HEK293 (cell line): ENCODE data around the gene LAMB4.

Experiments
- CTCF ChIA-PET: fragments of 350-600 bp; formaldehyde crosslinking; extraction: SDS; loops from one replicate; lab custom pipeline; 2021; ENCODE audit warnings: antibody characterized with exemption; lab: Yijun Ruan, JAX
- POLR2A ChIA-PET: fragments of 300-600 bp; formaldehyde crosslinking; extraction: SDS; loops from one replicate; lab custom pipeline; 2020; ENCODE audit warnings: antibody characterized with exemption, inconsistent platforms; lab: Yijun Ruan, JAX
- H3K27ac ChIP-seq: fragments of 200-500 bp; sonication (Bioruptor generic); 2 replicates; pipeline ENCODE4 v1.5.1; 2014; ENCODE audit warnings: low read depth, low read length, control low read depth, inconsistent platforms; ENCODE audit errors: extremely low read depth
- H3K36me3 ChIP-seq, 2 experiments: fragments of 200-500 bp in 1 of 2; sonication (Bioruptor generic) in 1 of 2; 1 replicate in 1 of 2; 2 replicates in 1 of 2; pipeline ENCODE4 v1.5.1; 2014 to 2017; ENCODE audit warnings: inconsistent platforms in 2 of 2, low read length in 2 of 2; ENCODE audit not compliant: control insufficient read depth in 2 of 2, insufficient read depth in 1 of 2
- H3K4me1 ChIP-seq: fragments of 200-500 bp; sonication (Bioruptor generic); 2 replicates; pipeline ENCODE4 v1.5.1; 2014; ENCODE audit warnings: mild to moderate bottlenecking, low read length, inconsistent platforms; ENCODE audit not compliant: control insufficient read depth, insufficient read depth
- H3K4me3 ChIP-seq: 2 replicates; pipeline ENCODE4 v1.5.1; 2011; ENCODE audit warnings: low read depth, mild to moderate bottlenecking, control low read depth, low read length, moderate library complexity
- H3K9me3 ChIP-seq: fragments of 200-500 bp; sonication (Bioruptor generic); 2 replicates; pipeline ENCODE4 v1.5.1; 2014; ENCODE audit warnings: low read depth, low read length, inconsistent platforms; ENCODE audit not compliant: control insufficient read depth, insufficient read depth
- EGR2 ChIP-seq: fragments of 450-650 bp; formaldehyde crosslinking; IDR thresholded peaks from 2 replicates; pipeline ENCODE4 v1.5.1; 2016; ENCODE audit warnings: low read depth, missing biosample characterization, missing genetic modification characterization
- GFI1B ChIP-seq: fragments of 450-650 bp; formaldehyde crosslinking; IDR thresholded peaks from 2 replicates; pipeline ENCODE4 v1.5.1; 2016; ENCODE audit warnings: missing biosample characterization, missing genetic modification characterization
- GLIS1 ChIP-seq: fragments of 450-650 bp; formaldehyde crosslinking; IDR thresholded peaks from 2 replicates; pipeline ENCODE4 v1.5.1; 2016; ENCODE audit warnings: missing biosample characterization, missing genetic modification characterization
- KLF10 ChIP-seq: fragments of 450-650 bp; IDR thresholded peaks from 2 replicates; pipeline ENCODE4 v1.5.1; 2018; ENCODE audit warnings: missing biosample characterization, mild to moderate bottlenecking, missing genetic modification characterization
- KLF16 ChIP-seq: fragments of 450-650 bp; formaldehyde crosslinking; IDR thresholded peaks from 2 replicates; pipeline ENCODE4 v1.5.1; 2017; ENCODE audit warnings: missing biosample characterization, missing genetic modification characterization
- OSR2 ChIP-seq: fragments of 450-650 bp; formaldehyde crosslinking; IDR thresholded peaks from 2 replicates; pipeline ENCODE4 v1.5.1; 2016; ENCODE audit warnings: missing biosample characterization, missing genetic modification characterization
- PRDM4 ChIP-seq: fragments of 450-650 bp; formaldehyde crosslinking; IDR thresholded peaks from 2 replicates; pipeline ENCODE4 v1.5.1; 2017; ENCODE audit warnings: missing biosample characterization, missing genetic modification characterization
- SCRT2 ChIP-seq: fragments of 450-650 bp; formaldehyde crosslinking; IDR thresholded peaks from 2 replicates; pipeline ENCODE4 v1.5.1; 2016; ENCODE audit warnings: missing biosample characterization, missing genetic modification characterization
- SP3 ChIP-seq: fragments of 450-650 bp; formaldehyde crosslinking; IDR thresholded peaks from 2 replicates; pipeline ENCODE4 v1.5.1; 2016; ENCODE audit warnings: missing biosample characterization, missing genetic modification characterization
- ZBTB49 ChIP-seq: fragments of 450-650 bp; formaldehyde crosslinking; IDR thresholded peaks from 2 replicates; pipeline ENCODE4 v1.5.1; 2016; ENCODE audit warnings: missing biosample characterization, missing genetic modification characterization, low read depth
- ZBTB8A ChIP-seq: fragments of 450-650 bp; formaldehyde crosslinking; IDR thresholded peaks from 2 replicates; pipeline ENCODE4 v1.5.1; 2016; ENCODE audit warnings: missing biosample characterization, missing genetic modification characterization
- ZNF112 ChIP-seq: fragments of 450-650 bp; formaldehyde crosslinking; IDR thresholded peaks from 2 replicates; pipeline ENCODE4 v1.5.0; 2017; ENCODE audit warnings: missing biosample characterization, missing genetic modification characterization
- ZNF169 ChIP-seq: fragments of 450-650 bp; formaldehyde crosslinking; IDR thresholded peaks from 2 replicates; pipeline ENCODE4 v1.5.1; 2016; ENCODE audit warnings: missing biosample characterization, missing genetic modification characterization
- ZNF600 ChIP-seq: fragments of 450-650 bp; formaldehyde crosslinking; IDR thresholded peaks from 2 replicates; pipeline ENCODE4 v1.5.1; 2016; ENCODE audit warnings: missing biosample characterization, missing genetic modification characterization
- ZNF843 ChIP-seq: fragments of 450-650 bp; formaldehyde crosslinking; IDR thresholded peaks from 2 replicates; pipeline ENCODE4 v1.5.1; 2016; ENCODE audit warnings: missing biosample characterization, missing genetic modification characterization
- ZSCAN30 ChIP-seq: fragments of 450-650 bp; IDR thresholded peaks from 2 replicates; pipeline ENCODE4 v1.5.1; 2018; ENCODE audit warnings: missing biosample characterization, mild to moderate bottlenecking, missing genetic modification characterization, moderate library complexity
- TF ChIP-seq, protein P1 (sequence below): fragments of 450-650 bp; formaldehyde crosslinking; IDR thresholded peaks from 2 replicates; pipeline ENCODE4 v1.5.1; 2016; ENCODE audit warnings: missing biosample characterization, missing genetic modification characterization
- TF ChIP-seq, protein P2 (sequence below): fragments of 450-650 bp; formaldehyde crosslinking; IDR thresholded peaks from 2 replicates; pipeline ENCODE4 v1.5.1; 2017; ENCODE audit warnings: missing biosample characterization, missing genetic modification characterization
- TF ChIP-seq, protein P3 (sequence below): fragments of 450-650 bp; formaldehyde crosslinking; IDR thresholded peaks from 2 replicates; pipeline ENCODE4 v1.5.1; 2016; ENCODE audit warnings: missing biosample characterization, missing genetic modification characterization

LAMB4 gene

DNA sequence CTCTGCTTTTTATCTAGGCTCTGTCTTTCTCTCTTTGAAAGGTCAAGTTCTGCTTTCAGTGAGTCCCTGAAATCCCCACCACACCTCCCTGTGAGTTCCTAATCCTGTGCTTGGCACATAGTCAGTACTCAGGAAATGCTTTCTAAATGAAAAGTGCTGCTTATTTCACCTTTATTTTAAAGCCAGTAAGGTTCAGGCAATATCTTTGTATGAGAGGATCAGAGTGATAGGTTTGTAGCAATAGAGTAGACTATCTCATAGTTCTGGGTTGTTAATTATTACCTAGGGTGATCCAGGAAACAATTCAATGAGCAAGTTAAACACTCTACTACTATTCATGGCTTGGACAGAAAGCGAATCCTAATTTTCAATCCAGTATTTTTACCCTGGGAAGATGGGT is 119.8 kb downstream of the LAMB4 start:
- Histone ChIP-seq H3K4me1 (peaks cover 21% of the 10 kb centered on the region), H3K4me3 (no peak overlapping the region), H3K36me3 (no peaks in the 10 kb centered on the region), H3K9me3 (no peaks in the 10 kb centered on the region), H3K27ac (no peak overlapping the region)
- ChIA-PET POLR2A (interaction anchor here (0.7 kb wide), 1 partner anchor 27 kb away, joined by 3 read pairs; no protein-coding TSS in a partner anchor), CTCF (interaction anchor here (0.5 to 0.7 kb wide), 2 partner anchors 19 to 220 kb away, joined by 3 read pairs; no protein-coding TSS in a partner anchor)
- TF ChIP-seq, protein P1, sequence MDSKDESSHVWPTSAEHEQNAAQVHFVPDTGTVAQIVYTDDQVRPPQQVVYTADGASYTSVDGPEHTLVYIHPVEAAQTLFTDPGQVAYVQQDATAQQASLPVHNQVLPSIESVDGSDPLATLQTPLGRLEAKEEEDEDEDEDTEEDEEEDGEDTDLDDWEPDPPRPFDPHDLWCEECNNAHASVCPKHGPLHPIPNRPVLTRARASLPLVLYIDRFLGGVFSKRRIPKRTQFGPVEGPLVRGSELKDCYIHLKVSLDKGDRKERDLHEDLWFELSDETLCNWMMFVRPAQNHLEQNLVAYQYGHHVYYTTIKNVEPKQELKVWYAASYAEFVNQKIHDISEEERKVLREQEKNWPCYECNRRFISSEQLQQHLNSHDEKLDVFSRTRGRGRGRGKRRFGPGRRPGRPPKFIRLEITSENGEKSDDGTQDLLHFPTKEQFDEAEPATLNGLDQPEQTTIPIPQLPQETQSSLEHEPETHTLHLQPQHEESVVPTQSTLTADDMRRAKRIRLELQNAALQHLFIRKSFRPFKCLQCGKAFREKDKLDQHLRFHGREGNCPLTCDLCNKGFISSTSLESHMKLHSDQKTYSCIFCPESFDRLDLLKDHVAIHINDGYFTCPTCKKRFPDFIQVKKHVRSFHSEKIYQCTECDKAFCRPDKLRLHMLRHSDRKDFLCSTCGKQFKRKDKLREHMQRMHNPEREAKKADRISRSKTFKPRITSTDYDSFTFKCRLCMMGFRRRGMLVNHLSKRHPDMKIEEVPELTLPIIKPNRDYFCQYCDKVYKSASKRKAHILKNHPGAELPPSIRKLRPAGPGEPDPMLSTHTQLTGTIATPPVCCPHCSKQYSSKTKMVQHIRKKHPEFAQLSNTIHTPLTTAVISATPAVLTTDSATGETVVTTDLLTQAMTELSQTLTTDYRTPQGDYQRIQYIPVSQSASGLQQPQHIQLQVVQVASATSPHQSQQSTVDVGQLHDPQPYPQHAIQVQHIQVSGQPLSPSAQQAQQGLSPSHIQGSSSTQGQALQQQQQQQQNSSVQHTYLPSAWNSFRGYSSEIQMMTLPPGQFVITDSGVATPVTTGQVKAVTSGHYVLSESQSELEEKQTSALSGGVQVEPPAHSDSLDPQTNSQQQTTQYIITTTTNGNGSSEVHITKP = peak; percentile 55
- 0 out of 2 replicates have a peak, but pooled peaks have one; percentile 6 for TF ChIP-seq ZSCAN30
- TF ChIP-seq ZNF169 = no peak
- TF ChIP-seq ZBTB49 (tag by site-specific recombination) = no peak
- TF ChIP-seq SCRT2 (tag by site-specific recombination) = no peak
- no peak for TF ChIP-seq ZNF112 (tag by site-specific recombination)

- Histone ChIP-seq H3K36me3 (no peaks in the 10 kb centered on the region), H3K27ac (no peak overlapping the region), H3K4me1 (peaks cover 20% of the 10 kb centered on the region), H3K4me3 (no peak overlapping the region), H3K9me3 (no peaks in the 10 kb centered on the region)
- ChIA-PET CTCF (no interaction called here), POLR2A (no interaction called here)
- TF ChIP-seq SP3 = no peak
- TF ChIP-seq, protein P2, sequence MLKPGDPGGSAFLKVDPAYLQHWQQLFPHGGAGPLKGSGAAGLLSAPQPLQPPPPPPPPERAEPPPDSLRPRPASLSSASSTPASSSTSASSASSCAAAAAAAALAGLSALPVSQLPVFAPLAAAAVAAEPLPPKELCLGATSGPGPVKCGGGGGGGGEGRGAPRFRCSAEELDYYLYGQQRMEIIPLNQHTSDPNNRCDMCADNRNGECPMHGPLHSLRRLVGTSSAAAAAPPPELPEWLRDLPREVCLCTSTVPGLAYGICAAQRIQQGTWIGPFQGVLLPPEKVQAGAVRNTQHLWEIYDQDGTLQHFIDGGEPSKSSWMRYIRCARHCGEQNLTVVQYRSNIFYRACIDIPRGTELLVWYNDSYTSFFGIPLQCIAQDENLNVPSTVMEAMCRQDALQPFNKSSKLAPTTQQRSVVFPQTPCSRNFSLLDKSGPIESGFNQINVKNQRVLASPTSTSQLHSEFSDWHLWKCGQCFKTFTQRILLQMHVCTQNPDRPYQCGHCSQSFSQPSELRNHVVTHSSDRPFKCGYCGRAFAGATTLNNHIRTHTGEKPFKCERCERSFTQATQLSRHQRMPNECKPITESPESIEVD (tag by site-specific recombination) = peak; percentile 94
- TF ChIP-seq PRDM4 (tag by site-specific recombination) = peak; percentile 21; the same call in 1 of the 2 replicates
- TF ChIP-seq OSR2 (tag by site-specific recombination) = peak; percentile 61; the same call in 1 of the 2 replicates
- TF ChIP-seq, protein P3, sequence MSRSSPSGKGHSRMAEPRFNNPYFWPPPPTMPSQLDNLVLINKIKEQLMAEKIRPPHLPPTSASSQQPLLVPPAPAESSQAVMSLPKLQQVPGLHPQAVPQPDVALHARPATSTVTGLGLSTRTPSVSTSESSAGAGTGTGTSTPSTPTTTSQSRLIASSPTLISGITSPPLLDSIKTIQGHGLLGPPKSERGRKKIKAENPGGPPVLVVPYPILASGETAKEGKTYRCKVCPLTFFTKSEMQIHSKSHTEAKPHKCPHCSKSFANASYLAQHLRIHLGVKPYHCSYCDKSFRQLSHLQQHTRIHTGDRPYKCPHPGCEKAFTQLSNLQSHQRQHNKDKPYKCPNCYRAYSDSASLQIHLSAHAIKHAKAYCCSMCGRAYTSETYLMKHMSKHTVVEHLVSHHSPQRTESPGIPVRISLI (tag by site-specific recombination) = no peak
- TF ChIP-seq GLIS1 (tag by site-specific recombination) = no peak
- no peak for TF ChIP-seq KLF10
- no peak for TF ChIP-seq EGR2
- TF ChIP-seq GFI1B (tag by site-specific recombination) = peak; percentile 77
- TF ChIP-seq KLF16 (tag by site-specific recombination) = no peak
- no peak for TF ChIP-seq ZBTB8A (tag by site-specific recombination)
- TF ChIP-seq ZNF843 (tag by site-specific recombination) = peak; percentile 24; the same call in 1 of the 2 replicates
- peak; percentile 69 for TF ChIP-seq ZNF600 (tag by site-specific recombination)
These were observed 120.3 kb downstream of the LAMB4 start for GRCh38 chr7:108009873-108010272.
